Peyer's patch (tissue), 4 donors: ENCODE measurements around the gene ALG3. TPM values are rescaled to one million over a fixed set of nuclear protein-coding genes. Genes with fewer than 3 reads are reported as not detected.

Experiments
- DNase-seq, 3 donors: peaks; one replicate each; pipeline ENCODE4 v3.0.0-alpha.2; 2017 to 2019
- H3K27ac ChIP-seq, 4 donors: fragments of 200-600 bp; sonication (generic); one replicate each; pipeline ENCODE4 v1.5.1; 2016 to 2019
- H3K27me3 ChIP-seq, 2 donors: fragments of 200-600 bp; sonication (generic); one replicate each; pipeline ENCODE4 v1.5.1; 2019
- H3K36me3 ChIP-seq, 3 donors: fragments of 200-600 bp; sonication (generic); one replicate each; pipeline ENCODE4 v1.5.1; 2016 to 2019
- H3K4me1 ChIP-seq, 4 donors: fragments of 200-600 bp; sonication (generic); one replicate each; pipeline ENCODE4 v1.5.1; 2016 to 2019
- H3K4me3 ChIP-seq, 4 donors: fragments of 200-600 bp; sonication (generic); 1 replicate in 3 of 4; 2 replicates in 1 of 4; pipeline ENCODE4 v1.5.1; 2016 to 2019; ENCODE audit warnings: mild to moderate bottlenecking in 1 of 4
- H3K9me3 ChIP-seq, 4 donors: fragments of 200-600 bp; sonication (generic); one replicate each; pipeline ENCODE4 v1.5.1; 2016 to 2019; ENCODE audit warnings: mild to moderate bottlenecking in 1 of 4
- POLR2A ChIP-seq, 2 donors: fragments of 450-650 bp; IDR thresholded peaks; one replicate each; pipeline ENCODE4 v1.5.1; 2017; ENCODE audit warnings: antibody characterized with exemption in 2 of 2, mild to moderate bottlenecking in 2 of 2, moderate library complexity in 2 of 2
- small RNA-seq, 2 donors: library from RNA; depleted of rRNA; stranded (forward); fragments of <200 nt; gene quantifications; one replicate each; pipeline ENCODE3, GENCODE V24; 2016
- total RNA-seq, 4 donors: library from RNA; depleted of rRNA; stranded (reverse); fragments of >200 nt; gene quantifications; one replicate each; pipeline ENCODE4 v1.1.0, GENCODE V29; 2016
- TF ChIP-seq, protein P1 (sequence below), 6 experiments: fragments of 450-650 bp in 4 of 6; fragments of 200-600 bp in 2 of 6; sonication (generic) in 1 of 6; IDR thresholded peaks; one replicate each; pipeline ENCODE4 v1.5.1; 2017 to 2019; ENCODE audit warnings: antibody characterized with exemption in 6 of 6, mild to moderate bottlenecking in 3 of 6, moderate library complexity in 1 of 6

ALG3 gene
- total RNA-seq, 4 donors from 2014 or later: 19.0 to 63.6 (median 56.8) TPM

DNA sequence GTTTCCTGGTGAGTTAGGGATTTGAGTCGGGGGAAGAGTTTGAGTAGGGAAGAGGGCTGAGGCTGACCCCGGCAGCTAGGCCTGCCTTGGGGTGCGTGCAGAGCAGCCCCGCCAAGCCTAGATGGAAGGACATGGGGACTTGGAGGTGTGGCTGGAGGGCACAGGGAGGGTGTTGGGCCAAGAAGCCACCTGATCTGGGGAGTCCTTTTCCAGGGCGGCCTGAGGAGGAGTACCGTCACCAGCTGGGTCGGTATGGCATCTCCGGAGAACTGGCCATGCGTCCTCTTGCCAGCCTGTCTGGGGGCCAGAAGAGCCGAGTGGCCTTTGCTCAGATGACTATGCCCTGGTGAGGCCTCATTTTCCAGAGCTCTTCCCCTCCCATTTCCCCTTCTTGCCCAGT lies 55.9 kb downstream of the ALG3 start:
- no peak for DNase-seq
- Histone ChIP-seq H3K4me1 (peaks cover 0 to 3% (median 0%) of the 10 kb centered on the region in 4 donors), H3K27me3 (no peaks in the 10 kb centered on the region), H3K9me3 (no peaks in the 10 kb centered on the region), H3K4me3 (no peak overlapping the region), H3K27ac (no peak overlapping the region), H3K36me3 (peaks cover 0 to 86% (median 0%) of the 10 kb centered on the region in 3 donors)
- TF ChIP-seq, protein P1, sequence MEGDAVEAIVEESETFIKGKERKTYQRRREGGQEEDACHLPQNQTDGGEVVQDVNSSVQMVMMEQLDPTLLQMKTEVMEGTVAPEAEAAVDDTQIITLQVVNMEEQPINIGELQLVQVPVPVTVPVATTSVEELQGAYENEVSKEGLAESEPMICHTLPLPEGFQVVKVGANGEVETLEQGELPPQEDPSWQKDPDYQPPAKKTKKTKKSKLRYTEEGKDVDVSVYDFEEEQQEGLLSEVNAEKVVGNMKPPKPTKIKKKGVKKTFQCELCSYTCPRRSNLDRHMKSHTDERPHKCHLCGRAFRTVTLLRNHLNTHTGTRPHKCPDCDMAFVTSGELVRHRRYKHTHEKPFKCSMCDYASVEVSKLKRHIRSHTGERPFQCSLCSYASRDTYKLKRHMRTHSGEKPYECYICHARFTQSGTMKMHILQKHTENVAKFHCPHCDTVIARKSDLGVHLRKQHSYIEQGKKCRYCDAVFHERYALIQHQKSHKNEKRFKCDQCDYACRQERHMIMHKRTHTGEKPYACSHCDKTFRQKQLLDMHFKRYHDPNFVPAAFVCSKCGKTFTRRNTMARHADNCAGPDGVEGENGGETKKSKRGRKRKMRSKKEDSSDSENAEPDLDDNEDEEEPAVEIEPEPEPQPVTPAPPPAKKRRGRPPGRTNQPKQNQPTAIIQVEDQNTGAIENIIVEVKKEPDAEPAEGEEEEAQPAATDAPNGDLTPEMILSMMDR (IDR thresholded peaks at IDR 0.05): no peak
- TF ChIP-seq POLR2A (IDR thresholded peaks at IDR 0.05): no peak

Small RNAs within 50 kb of the gene (small RNA-seq; reads per million reads assigned to genes)
- gene MIR1224: 1.1 to 1.3 reads per million in 2 donors

Other genes starting within 250 kb of the ALG3 start
- 10 to 100 TPM; 54.0 to 95.7 (median 82.1) TPM for gene ABCC5, start 231.1 kb downstream of the ALG3 start, total RNA-seq
- gene HTR3D, start 217.2 kb downstream of the ALG3 start, total RNA-seq: not detected
- gene HTR3C, start 195.9 kb downstream of the ALG3 start, total RNA-seq: not detected
- gene HTR3E, start 151.9 kb downstream of the ALG3 start, total RNA-seq: 1 to 10 TPM in 1 of 4 donors, not detected in 3; 1.2 TPM
- gene EIF2B5, start 113.6 kb downstream of the ALG3 start, total RNA-seq: 10 to 100 TPM; 24.7 to 67.7 (median 41.6) TPM
- gene DVL3, start 93.6 kb downstream of the ALG3 start, total RNA-seq: 10 to 100 TPM; 65.3 to 90.6 (median 76.7) TPM
- 100 to 1,000 TPM; 150 to 200 (median 195) TPM for gene AP2M1, start 74.1 kb downstream of the ALG3 start, total RNA-seq
- 100 to 1,000 TPM in 3 of 4 donors, 10 to 100 TPM in 1; 94.7 to 136 (median 125) TPM for gene ABCF3, start 62.8 kb downstream of the ALG3 start, total RNA-seq
- 1 to 10 TPM in 3 of 4 donors, under 1 TPM in 1; 0.83 to 9.1 (median 6.9) TPM for gene VWA5B2, start 19.4 kb downstream of the ALG3 start, total RNA-seq
- 1 to 10 TPM; 1.7 to 9.8 (median 5.7) TPM for gene EEF1AKMT4, start 710 bp upstream of the ALG3 start, total RNA-seq
- gene CAMK2N2, start 12.6 kb upstream of the ALG3 start, total RNA-seq: not detected
- gene ECE2, start 27.1 kb upstream of the ALG3 start, total RNA-seq: not detected
- gene PSMD2, start 50.3 kb upstream of the ALG3 start, total RNA-seq: 100 to 1,000 TPM; 140 to 198 (median 155) TPM
- 100 to 1,000 TPM; 209 to 295 (median 244) TPM for gene EIF4G1, start 65.6 kb upstream of the ALG3 start, total RNA-seq
- 10 to 100 TPM in 3 of 4 donors, 1 to 10 TPM in 1; 5.8 to 47.9 (median 19.6) TPM for gene FAM131A, start 88.6 kb upstream of the ALG3 start, total RNA-seq
- 10 to 100 TPM; 11.6 to 87.8 (median 63.8) TPM for gene CLCN2, start 112.6 kb upstream of the ALG3 start, total RNA-seq
- gene POLR2H, start 112.7 kb upstream of the ALG3 start, total RNA-seq: 100 to 1,000 TPM in 3 of 4 donors, 10 to 100 TPM in 1; 90.8 to 307 (median 239) TPM
- 1 to 10 TPM in 1 of 4 donors, under 1 TPM in 1, not detected in 2; 0.54 to 2.5 TPM for gene THPO, start 129.2 kb upstream of the ALG3 start, total RNA-seq
- gene CHRD, start 131.1 kb upstream of the ALG3 start, total RNA-seq: 10 to 100 TPM in 1 of 4 donors, 1 to 10 TPM in 2, under 1 TPM in 1; 0.53 to 17.3 (median 4.4) TPM